ENCODE data around the gene SAT1. TPM values are rescaled to one million over a fixed set of nuclear protein-coding genes. Genes with fewer than 3 reads are reported as not detected.

SAT1 gene
- total RNA-seq, 2 experiments from 2014 or later, result 205 to 209 TPM

DNA sequence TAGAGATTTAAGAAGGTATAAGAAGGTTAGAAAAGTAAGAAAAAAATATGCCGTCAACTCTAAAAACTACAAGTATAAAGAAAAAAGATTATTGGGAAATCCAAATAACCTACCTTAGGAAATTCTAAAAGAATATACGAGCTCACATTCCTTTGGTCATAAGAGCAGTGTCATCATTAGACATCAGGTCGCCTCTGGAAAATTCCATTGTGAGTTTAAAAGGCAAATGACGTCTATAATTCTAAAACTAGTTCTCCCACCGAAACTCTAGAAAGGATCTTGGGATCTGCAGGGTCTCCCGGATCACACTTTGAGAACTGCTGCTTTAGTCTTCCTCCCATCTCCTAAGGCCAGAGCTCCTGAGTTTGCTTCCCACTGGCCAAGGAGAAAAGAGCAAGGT is 518 bp upstream of the SAT1 start:
- Mint-ChIP-seq H3K4me3 (peak overlapping the region; percentile 94), H3K4me1 (ENCODE audit: low read depth) (peaks cover 28% of the 10 kb centered on the region), H3K36me3 (peaks cover 27% of the 10 kb centered on the region), H3K27me3 (no peaks in the 10 kb centered on the region), H3K27ac (peak overlapping the region; percentile 96), H3K9me3 (no peaks in the 10 kb centered on the region)
- intact Hi-C loops (cut with micrococcal nuclease), result loop anchor here (1.0 to 5.0 kb wide), 5 partner anchors 39 to 370 kb away; partner anchors contain the start of genes ACOT9, EIF2S3 and KLHL15
- no peak for DNase-seq
- ChIA-PET CTCF (interaction anchor here (0.7 to 4.6 kb wide), 8 partner anchors 9 to 243 kb away, joined by 3 to 49 read pairs (median 4); partner anchors contain the start of gene ACOT9), POLR2A (interaction anchor here (0.8 to 2.1 kb wide), 7 partner anchors 9 to 125 kb away, joined by 3 to 8 read pairs (median 6); partner anchors contain the start of genes ACOT9, APOO, CXorf58 and PRDX4)

DNA sequence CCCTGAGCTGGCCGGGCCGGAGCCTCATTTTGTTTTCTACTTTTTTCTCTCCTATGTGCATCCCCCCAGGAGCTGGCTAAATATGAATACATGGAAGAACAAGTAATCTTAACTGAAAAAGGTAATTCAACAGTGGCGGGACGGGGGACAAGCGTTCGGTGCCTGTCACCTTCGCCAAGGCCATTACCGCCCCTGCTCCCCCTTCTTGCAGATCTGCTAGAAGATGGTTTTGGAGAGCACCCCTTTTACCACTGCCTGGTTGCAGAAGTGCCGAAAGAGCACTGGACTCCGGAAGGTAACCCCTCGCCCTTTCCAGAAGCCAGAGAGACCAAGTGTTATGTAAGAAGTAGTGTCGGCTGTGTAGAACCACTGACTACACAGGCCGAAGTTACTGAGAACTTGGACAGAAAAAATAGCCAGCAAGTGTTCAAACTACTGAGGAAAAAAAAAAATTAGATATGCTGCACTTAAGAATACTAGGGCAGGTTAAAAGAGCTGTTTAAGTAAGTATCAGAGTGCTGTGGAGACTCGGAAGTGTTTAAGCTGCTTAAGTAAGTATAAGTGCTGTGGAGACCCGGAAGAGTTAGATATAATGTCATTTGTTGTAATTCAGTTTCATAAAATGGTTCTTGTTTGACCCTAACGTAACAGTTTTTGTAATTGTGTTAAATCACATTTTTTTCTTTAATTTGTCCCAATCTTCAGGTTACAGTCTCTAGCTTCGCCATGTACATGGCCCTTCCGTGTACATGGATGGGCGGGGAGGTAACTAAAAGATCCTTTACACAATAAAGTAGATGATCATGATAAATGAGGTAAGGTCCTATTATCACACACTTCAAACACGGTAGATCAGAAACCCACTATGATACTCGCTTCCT is 856 bp downstream of the SAT1 start:
- ChIA-PET CTCF (interaction anchor here (0.8 to 4.6 kb wide), 6 partner anchors 11 to 270 kb away, joined by 3 to 49 read pairs (median 6); partner anchors contain the start of gene ACOT9), POLR2A (interaction anchor here (0.7 to 2.1 kb wide), 8 partner anchors 11 to 235 kb away, joined by 3 to 8 read pairs (median 6); partner anchors contain the start of genes ACOT9, APOO, CXorf58 and PRDX4)
- intact Hi-C loops (cut with micrococcal nuclease), result loop anchor here (1.0 to 5.0 kb wide), 6 partner anchors 52 to 368 kb away; partner anchors contain the start of genes APOO and KLHL15
- Mint-ChIP-seq H3K4me1 (ENCODE audit: low read depth) (peaks cover 28% of the 10 kb centered on the region), H3K36me3 (peaks cover 27% of the 10 kb centered on the region), H3K9me3 (no peaks in the 10 kb centered on the region), H3K4me3 (peak overlapping the region; percentile 94), H3K27me3 (no peaks in the 10 kb centered on the region), H3K27ac (peak overlapping the region; percentile 96)
- DNase-seq, result no peak

DNA sequence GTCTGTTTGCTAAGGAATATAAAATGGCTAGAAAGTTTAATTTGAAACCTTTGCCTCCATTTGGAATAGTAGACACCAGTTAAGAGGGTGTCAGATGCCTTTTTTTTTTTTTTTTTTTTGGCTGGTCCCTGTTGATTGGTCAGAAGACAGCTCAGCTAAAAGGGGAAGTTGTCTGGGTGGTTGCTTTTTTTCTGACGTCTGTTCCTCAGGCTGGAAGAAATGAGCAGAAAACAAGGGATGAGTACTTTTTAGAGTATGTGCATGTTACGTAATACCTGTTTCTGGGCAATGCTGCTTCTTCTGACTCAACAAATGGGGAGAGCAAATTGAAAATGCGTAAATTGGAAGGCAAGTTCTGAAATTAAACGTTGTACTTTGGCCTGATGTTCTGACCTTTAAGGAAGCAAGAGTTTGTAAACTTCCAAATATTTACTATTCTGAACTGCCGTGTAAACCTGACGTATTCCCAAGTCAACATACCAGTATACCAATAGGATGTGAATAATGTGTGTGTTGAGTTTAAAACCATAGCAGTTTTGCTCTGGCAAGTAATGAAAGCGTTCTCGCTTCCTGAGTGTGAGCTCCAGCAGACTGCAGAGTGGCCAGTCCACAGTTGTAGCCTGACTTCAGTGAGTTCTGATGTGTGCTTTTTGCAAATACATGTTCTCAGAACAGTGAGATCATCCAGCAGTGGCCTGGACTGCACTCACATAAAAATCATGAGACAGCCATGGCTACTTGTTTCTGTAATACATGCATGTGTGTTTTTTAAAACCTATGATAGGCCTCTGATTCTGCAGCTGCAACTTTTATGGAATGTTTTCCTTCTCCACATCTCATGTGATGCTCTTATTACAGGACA is 1.7 kb downstream of the SAT1 start:
- ChIA-PET POLR2A (interaction anchor here (0.5 to 2.1 kb wide), 4 partner anchors 11 to 234 kb away, joined by 3 to 8 read pairs (median 3); no protein-coding TSS in a partner anchor), CTCF (interaction anchor here (2.0 to 4.6 kb wide), 3 partner anchors 12 to 269 kb away, joined by 6 to 49 read pairs (median 10); no protein-coding TSS in a partner anchor)
- Mint-ChIP-seq H3K4me1 (ENCODE audit: low read depth) (peaks cover 28% of the 10 kb centered on the region), H3K9me3 (no peaks in the 10 kb centered on the region), H3K27me3 (no peaks in the 10 kb centered on the region), H3K36me3 (peaks cover 27% of the 10 kb centered on the region), H3K27ac (peak overlapping the region; percentile 96), H3K4me3 (peak overlapping the region; percentile 94)
- intact Hi-C loops (cut with micrococcal nuclease), result loop anchor here (5.0 kb wide), 2 partner anchors 243 to 368 kb away; partner anchors contain the start of gene KLHL15
- DNase-seq, result no peak

DNA sequence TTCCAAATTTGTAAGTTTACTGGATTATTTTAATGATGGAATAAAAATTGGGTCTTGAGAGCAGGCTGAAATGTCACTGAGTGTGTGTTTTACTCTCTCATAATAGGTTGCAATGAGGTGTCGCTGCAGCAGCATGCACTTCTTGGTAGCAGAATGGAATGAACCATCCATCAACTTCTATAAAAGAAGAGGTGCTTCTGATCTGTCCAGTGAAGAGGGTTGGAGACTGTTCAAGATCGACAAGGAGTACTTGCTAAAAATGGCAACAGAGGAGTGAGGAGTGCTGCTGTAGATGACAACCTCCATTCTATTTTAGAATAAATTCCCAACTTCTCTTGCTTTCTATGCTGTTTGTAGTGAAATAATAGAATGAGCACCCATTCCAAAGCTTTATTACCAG is 2.6 kb downstream of the SAT1 start:
- no peak for DNase-seq
- H3K27ac Mint-ChIP-seq, result peak overlapping the region; percentile 96
- no peaks in the 10 kb centered on the region for H3K27me3 Mint-ChIP-seq
- ChIA-PET POLR2A (interaction anchor here (0.5 kb wide), 1 partner anchor 12 kb away, joined by 3 read pairs; no protein-coding TSS in a partner anchor), CTCF (no interaction called here)
- H3K4me1 Mint-ChIP-seq (ENCODE audit: low read depth), result peaks cover 28% of the 10 kb centered on the region
- peaks cover 27% of the 10 kb centered on the region for H3K36me3 Mint-ChIP-seq
- no peaks in the 10 kb centered on the region for H3K9me3 Mint-ChIP-seq
- H3K4me3 Mint-ChIP-seq, result peak overlapping the region; percentile 94
- intact Hi-C loops (cut with micrococcal nuclease), result no loop called here

DNA sequence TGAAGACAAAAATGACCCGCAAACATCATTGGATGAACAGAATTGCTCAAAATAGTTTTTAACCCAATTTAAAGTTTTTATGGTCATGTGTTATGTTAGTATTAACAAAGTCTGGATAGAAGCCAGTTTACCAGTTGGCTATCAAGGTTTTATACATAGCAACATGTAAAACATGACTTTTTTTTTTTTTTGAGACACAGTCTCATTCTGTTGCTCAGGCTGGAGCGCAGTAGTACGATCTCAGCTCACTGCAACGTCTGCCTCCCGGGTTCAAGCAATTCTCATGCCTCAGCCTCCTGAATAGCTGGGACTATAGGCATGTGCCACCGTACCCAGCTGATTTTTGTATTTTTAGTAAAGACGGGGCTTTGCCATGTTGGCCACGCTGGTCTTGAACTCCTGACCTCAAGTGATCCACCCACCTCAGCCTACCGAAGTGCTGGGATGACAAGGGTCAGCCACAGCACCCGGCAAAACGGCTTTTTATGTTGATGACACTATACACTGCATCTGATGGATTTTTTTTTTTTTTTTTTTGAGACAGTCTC is 3.4 kb downstream of the SAT1 start:
- ChIA-PET POLR2A (no interaction called here), CTCF (interaction anchor here (0.6 to 0.7 kb wide), 2 partner anchors 48 to 127 kb away, joined by 3 to 5 read pairs; no protein-coding TSS in a partner anchor)
- intact Hi-C loops (cut with micrococcal nuclease), result no loop called here
- no peak overlapping the region for H3K4me3 Mint-ChIP-seq
- peaks cover 27% of the 10 kb centered on the region for H3K36me3 Mint-ChIP-seq
- no peak for DNase-seq
- H3K4me1 Mint-ChIP-seq (ENCODE audit: low read depth), result peaks cover 26% of the 10 kb centered on the region
- no peaks in the 10 kb centered on the region for H3K27me3 Mint-ChIP-seq
- H3K9me3 Mint-ChIP-seq, result no peaks in the 10 kb centered on the region
- H3K27ac Mint-ChIP-seq, result no peak overlapping the region

DNA sequence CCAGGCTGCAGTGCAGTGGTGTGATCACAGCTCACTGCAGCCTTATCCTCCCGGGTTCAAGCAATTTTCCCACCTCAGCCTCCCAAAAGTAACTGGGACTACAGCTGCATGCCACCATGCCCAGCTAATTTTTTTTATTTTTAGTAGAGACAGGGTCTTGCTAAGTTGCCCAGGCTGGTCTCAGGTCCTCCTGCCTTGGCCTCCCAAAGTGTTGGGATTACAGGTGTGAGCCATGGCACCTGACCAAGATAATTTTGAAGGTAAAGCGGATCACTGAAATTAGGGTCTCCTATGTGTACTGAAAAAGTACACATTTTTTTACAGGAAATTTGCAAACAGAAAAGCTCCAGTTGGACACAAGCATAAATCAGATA is 4.8 kb downstream of the SAT1 start:
- ChIA-PET POLR2A (no interaction called here), CTCF (interaction anchor here (1.7 kb wide), 1 partner anchor 114 kb away, joined by 7 read pairs; no protein-coding TSS in a partner anchor)
- Mint-ChIP-seq H3K27ac (no peak overlapping the region), H3K36me3 (peaks cover 27% of the 10 kb centered on the region), H3K4me1 (ENCODE audit: low read depth) (peaks cover 17% of the 10 kb centered on the region), H3K9me3 (no peaks in the 10 kb centered on the region), H3K27me3 (no peaks in the 10 kb centered on the region), H3K4me3 (no peak overlapping the region)
- intact Hi-C loops (cut with micrococcal nuclease), result no loop called here
- DNase-seq, result no peak

DNA sequence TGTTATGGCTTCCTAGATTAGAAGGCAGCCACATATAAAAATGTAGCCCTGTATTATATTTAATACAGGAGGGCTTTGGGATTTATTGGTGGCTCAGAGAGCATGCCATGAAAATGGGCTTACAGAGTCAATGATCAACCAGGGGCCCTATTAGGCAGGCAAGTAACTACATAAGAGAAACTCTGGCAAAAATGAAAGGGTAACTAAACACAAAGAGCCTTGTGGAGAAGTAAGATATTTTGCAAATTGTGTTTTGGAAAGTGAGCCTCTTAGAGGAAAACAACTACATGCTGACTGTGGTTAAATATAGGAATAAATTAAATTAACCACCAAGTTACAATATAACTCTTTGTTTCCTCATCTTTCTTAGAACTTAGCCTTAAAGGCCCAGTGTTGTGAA is 5.5 kb downstream of the SAT1 start:
- H3K4me3 Mint-ChIP-seq, result no peak overlapping the region
- ChIA-PET CTCF (interaction anchor here (1.7 kb wide), 1 partner anchor 113 kb away, joined by 7 read pairs; no protein-coding TSS in a partner anchor), POLR2A (no interaction called here)
- H3K4me1 Mint-ChIP-seq (ENCODE audit: low read depth), result peaks cover 17% of the 10 kb centered on the region
- no peaks in the 10 kb centered on the region for H3K9me3 Mint-ChIP-seq
- no peaks in the 10 kb centered on the region for H3K27me3 Mint-ChIP-seq
- H3K27ac Mint-ChIP-seq, result no peak overlapping the region
- H3K36me3 Mint-ChIP-seq, result peaks cover 27% of the 10 kb centered on the region
- DNase-seq, result no peak
- intact Hi-C loops (cut with micrococcal nuclease), result no loop called here

DNA sequence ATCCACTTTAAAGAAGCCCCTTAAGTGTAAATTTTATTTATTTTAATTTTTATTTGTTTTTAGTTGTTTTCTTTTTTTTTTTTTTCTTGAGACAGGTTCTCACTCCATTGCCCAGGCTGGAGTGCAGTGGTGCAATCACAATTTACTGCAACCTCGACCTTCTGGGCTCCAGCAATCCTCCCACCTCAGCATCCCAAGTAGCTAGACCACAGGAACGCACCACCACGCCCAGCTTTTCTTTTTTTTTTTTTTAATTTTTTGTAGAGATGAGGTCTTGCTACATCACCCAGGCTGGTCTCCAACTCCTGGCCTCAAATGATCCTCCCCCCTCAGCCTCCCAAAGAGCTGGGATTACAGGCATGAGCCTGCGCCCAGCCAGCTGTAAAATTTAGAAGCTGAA is 6.0 kb downstream of the SAT1 start:
- CTCF ChIA-PET, result interaction anchor here (0.7 to 1.7 kb wide), 2 partner anchors 94 to 113 kb away, joined by 4 to 7 read pairs; no protein-coding TSS in a partner anchor
- Mint-ChIP-seq H3K36me3 (peaks cover 23% of the 10 kb centered on the region), H3K27me3 (no peaks in the 10 kb centered on the region)

DNA sequence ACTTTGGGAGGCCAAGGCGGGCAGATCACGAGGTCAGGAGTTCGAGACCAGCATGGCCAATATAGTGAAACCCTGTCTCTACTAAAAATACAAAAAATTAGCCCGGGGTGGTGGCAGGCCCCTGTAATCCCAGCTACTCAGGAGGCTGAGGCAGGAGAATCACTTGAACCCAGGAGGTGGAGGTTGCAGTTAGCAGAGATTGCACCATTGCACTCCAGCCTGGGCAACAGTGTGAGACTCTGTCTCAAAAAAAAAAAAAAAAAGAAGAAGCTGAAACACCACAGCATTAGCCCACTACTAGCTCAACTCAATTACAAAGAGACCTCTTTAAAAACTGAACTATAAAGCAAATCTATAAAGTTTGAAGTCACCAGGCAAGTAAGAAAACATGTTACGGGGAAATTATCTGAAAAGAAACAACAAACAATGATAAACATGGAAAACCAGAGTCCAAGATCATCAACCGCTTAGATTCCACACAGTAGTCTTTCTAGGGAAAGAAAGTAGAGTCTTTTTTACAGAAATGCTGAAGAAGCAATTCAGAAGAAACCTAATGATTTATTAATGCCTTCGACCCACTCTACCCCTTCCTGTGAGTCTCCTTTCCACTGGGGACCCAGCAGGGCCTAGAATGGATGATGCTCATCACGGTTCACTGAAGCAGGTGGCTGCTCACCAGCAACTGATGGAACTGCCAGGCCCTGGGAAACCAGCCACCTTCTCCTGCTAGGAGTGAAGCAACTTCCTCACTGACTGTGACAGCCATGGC is 6.6 kb downstream of the SAT1 start:
- no peak overlapping the region for H3K4me3 Mint-ChIP-seq
- H3K4me1 Mint-ChIP-seq (ENCODE audit: low read depth), result peaks cover 12% of the 10 kb centered on the region
- ChIA-PET POLR2A (no interaction called here), CTCF (interaction anchor here (0.7 to 1.7 kb wide), 2 partner anchors 95 to 112 kb away, joined by 4 to 7 read pairs; no protein-coding TSS in a partner anchor)
- no peak overlapping the region for H3K27ac Mint-ChIP-seq
- DNase-seq, result no peak
- peaks cover 17% of the 10 kb centered on the region for H3K36me3 Mint-ChIP-seq
- intact Hi-C loops (cut with micrococcal nuclease), result no loop called here
- H3K27me3 Mint-ChIP-seq, result no peaks in the 10 kb centered on the region
- no peaks in the 10 kb centered on the region for H3K9me3 Mint-ChIP-seq

More for the DNA sequence above, 6.0 kb downstream of the SAT1 start:
- Mint-ChIP-seq H3K27ac (no peak overlapping the region), H3K4me3 (no peak overlapping the region), H3K9me3 (no peaks in the 10 kb centered on the region), H3K4me1 (ENCODE audit: low read depth) (peaks cover 17% of the 10 kb centered on the region)
- no peak for DNase-seq
- intact Hi-C loops (cut with micrococcal nuclease), result no loop called here
- POLR2A ChIA-PET, result no interaction called here

DNA sequence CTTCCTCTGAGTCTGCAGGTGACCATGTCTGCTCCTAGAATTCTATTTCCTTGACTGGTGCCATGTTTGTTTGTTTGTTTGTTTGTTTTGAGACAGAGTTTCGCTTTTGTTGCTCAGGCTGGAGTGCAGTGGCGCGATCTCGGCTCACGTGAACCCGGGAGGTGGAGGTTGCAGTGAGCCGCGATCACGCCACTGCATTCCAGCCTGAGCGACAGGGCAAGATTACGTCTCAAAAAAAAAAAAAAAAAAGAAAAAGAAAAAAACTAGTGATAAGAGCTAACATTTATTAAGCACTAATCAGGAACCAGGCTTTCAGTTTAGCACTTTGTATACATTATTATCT is 7.2 kb downstream of the SAT1 start:
- intact Hi-C loops (cut with micrococcal nuclease), result no loop called here
- Mint-ChIP-seq H3K36me3 (peaks cover 11% of the 10 kb centered on the region), H3K27ac (no peak overlapping the region), H3K4me1 (ENCODE audit: low read depth) (peaks cover 6% of the 10 kb centered on the region), H3K27me3 (no peaks in the 10 kb centered on the region), H3K4me3 (no peak overlapping the region), H3K9me3 (no peaks in the 10 kb centered on the region)
- ChIA-PET POLR2A (no interaction called here), CTCF (no interaction called here)
- no peak for DNase-seq
